IMR-90 (cell line): ENCODE results near the gene SNX3. TPM values are rescaled to one million over a fixed set of nuclear protein-coding genes. Genes with fewer than 3 reads are reported as not detected.

Source experiments
- ATAC-seq: fragments of 200-7000 bp; cut with Tn5 transposase; 2 replicates; pipeline ENCODE4 v1.9.1; 2020; ENCODE audit warnings: low read depth, mild to moderate bottlenecking, moderate library complexity
- BruUV-seq: library from RNA; stranded (reverse); fragments of 400-500 nt; replicated peaks from 2 replicates; lab custom pipeline; 2021; lab: Mats Ljungman, UMichigan
- CTCF ChIA-PET: fragments of 300-600 bp; formaldehyde crosslinking; extraction: SDS; loops from one replicate; lab custom pipeline; 2021; ENCODE audit warnings: antibody characterized with exemption; lab: Yijun Ruan, JAX
- POLR2A ChIA-PET: fragments of 300-600 bp; sonication (Branson Sonifier 250); formaldehyde crosslinking; loops from one replicate; lab custom pipeline; 2022; ENCODE audit warnings: antibody characterized with exemption; ENCODE audit not compliant: unreplicated experiment; lab: Charles Lee
- DNase-seq: peaks from one replicate; pipeline ENCODE4 v3.0.0; 2013
- H2AFZ ChIP-seq: replicated peaks from 2 replicates; pipeline ENCODE3; 2013; ENCODE audit warnings: low read length, mild to moderate bottlenecking; ENCODE audit not compliant: poor library complexity
- H2AK5ac ChIP-seq: 2 replicates; pipeline ENCODE4 v1.6.1; 2013; ENCODE audit warnings: low read depth, low read length, inconsistent platforms
- H2AK9ac ChIP-seq: replicated peaks from 2 replicates; pipeline ENCODE3; 2013; ENCODE audit warnings: mild to moderate bottlenecking, low read depth, low read length, moderate library complexity; ENCODE audit not compliant: poor library complexity
- H2BK120ac ChIP-seq: 2 replicates; pipeline ENCODE4 v1.6.1; 2013; ENCODE audit warnings: low read depth, low read length, inconsistent platforms
- H2BK15ac ChIP-seq: 3 replicates; pipeline ENCODE4 v1.6.1; 2013; ENCODE audit warnings: low read depth, low read length, inconsistent platforms
- H2BK20ac ChIP-seq: 2 replicates; pipeline ENCODE4 v1.6.1; 2013; ENCODE audit warnings: low read depth, mild to moderate bottlenecking, inconsistent platforms, low read length, moderate library complexity
- H2BK5ac ChIP-seq: 2 replicates; pipeline ENCODE4 v1.6.1; 2013; ENCODE audit warnings: mild to moderate bottlenecking, low read depth, low read length, inconsistent platforms; ENCODE audit not compliant: poor library complexity, severe bottlenecking
- H3K14ac ChIP-seq: replicated peaks from 2 replicates; pipeline ENCODE4 v1.6.1; 2013; ENCODE audit warnings: low read depth, low read length, inconsistent platforms
- H3K18ac ChIP-seq: 2 replicates; pipeline ENCODE4 v1.6.1; 2013; ENCODE audit warnings: low read depth, low read length, control low read depth
- H3K23ac ChIP-seq: 2 replicates; pipeline ENCODE4 v1.6.1; 2013; ENCODE audit warnings: low read depth, low read length, inconsistent platforms
- H3K27ac ChIP-seq: 2 replicates; pipeline ENCODE4 v1.5.1; 2013; ENCODE audit warnings: mild to moderate bottlenecking, control low read depth, low read length; ENCODE audit not compliant: insufficient read depth
- H3K27me3 ChIP-seq: 2 replicates; pipeline ENCODE4 v1.6.1; 2013; ENCODE audit warnings: low read length; ENCODE audit not compliant: control insufficient read depth, insufficient read depth
- H3K36me3 ChIP-seq: 2 replicates; pipeline ENCODE4 v1.6.1; 2013; ENCODE audit warnings: low read length, mixed read lengths; ENCODE audit not compliant: control insufficient read depth, insufficient read depth
- H3K4ac ChIP-seq: 2 replicates; pipeline ENCODE4 v1.6.1; 2013; ENCODE audit warnings: low read depth, low read length, inconsistent platforms
- H3K4me1 ChIP-seq: 2 replicates; pipeline ENCODE4 v1.6.1; 2013; ENCODE audit warnings: low read length, mixed read lengths; ENCODE audit not compliant: control insufficient read depth, insufficient read depth
- H3K4me2 ChIP-seq: 2 replicates; pipeline ENCODE4 v1.6.1; 2013; ENCODE audit warnings: low read depth, mild to moderate bottlenecking, control low read depth, low read length, moderate library complexity
- H3K4me3 ChIP-seq: 2 replicates; pipeline ENCODE4 v1.5.1; 2013; ENCODE audit warnings: low read depth, mild to moderate bottlenecking, control low read depth, low read length, moderate library complexity; ENCODE audit not compliant: insufficient read depth
- H3K56ac ChIP-seq: 2 replicates; pipeline ENCODE4 v1.6.1; 2013; ENCODE audit warnings: low read length, inconsistent platforms; ENCODE audit not compliant: insufficient read depth; ENCODE audit errors: extremely low read depth
- H3K79me1 ChIP-seq, 2 experiments: 2 replicates each; pipeline ENCODE4 v1.6.1; 2013; ENCODE audit warnings: low read length in 2 of 2, inconsistent platforms in 1 of 2, low read depth in 1 of 2
- H3K9ac ChIP-seq: 2 replicates; pipeline ENCODE4 v1.6.1; 2013; ENCODE audit warnings: low read depth, low read length, control low read depth
- H3K9me1 ChIP-seq: 2 replicates; pipeline ENCODE4 v1.6.1; 2013; ENCODE audit warnings: low read length, inconsistent platforms; ENCODE audit not compliant: insufficient read depth
- H3K9me3 ChIP-seq: 2 replicates; pipeline ENCODE4 v1.6.1; 2013; ENCODE audit warnings: low read length; ENCODE audit not compliant: control insufficient read depth, insufficient read depth
- H4K20me1 ChIP-seq: 2 replicates; pipeline ENCODE4 v1.6.1; 2013; ENCODE audit warnings: low read length, inconsistent platforms; ENCODE audit not compliant: insufficient read depth
- H4K5ac ChIP-seq: 2 replicates; pipeline ENCODE4 v1.6.1; 2013; ENCODE audit warnings: mild to moderate bottlenecking, low read depth, low read length, control low read depth
- H4K8ac ChIP-seq, 2 experiments: 2 replicates each; pipeline ENCODE4 v1.6.1; 2013; ENCODE audit warnings: low read depth in 2 of 2, low read length in 2 of 2, control low read depth in 1 of 2, inconsistent platforms in 1 of 2
- H4K91ac ChIP-seq: 2 replicates; pipeline ENCODE4 v1.6.1; 2013; ENCODE audit warnings: low read depth, low read length, inconsistent platforms; ENCODE audit not compliant: insufficient read depth
- BHLHE40 ChIP-seq: fragments of 150-350 bp; IDR thresholded peaks from 2 replicates; pipeline ENCODE4 v1.6.1; 2016; ENCODE audit warnings: mild to moderate bottlenecking, low read depth, low read length
- CEBPB ChIP-seq: IDR thresholded peaks from 2 replicates; pipeline ENCODE4 v1.6.1; 2012; ENCODE audit warnings: low read depth, low read length, improper control_type of control experiment
- CHD1 ChIP-seq: IDR thresholded peaks from 2 replicates; pipeline ENCODE4 v1.6.1; 2012; ENCODE audit warnings: low read depth, low read length, improper control_type of control experiment
- FOS ChIP-seq: fragments of 150-350 bp; IDR thresholded peaks from 2 replicates; pipeline ENCODE4 v1.6.1; 2016; ENCODE audit warnings: low read depth, low read length
- MAFK ChIP-seq: IDR thresholded peaks from 2 replicates; pipeline ENCODE4 v1.6.1; 2012; ENCODE audit warnings: low read depth, low read length, improper control_type of control experiment
- MAZ ChIP-seq: IDR thresholded peaks from 2 replicates; pipeline ENCODE4 v1.6.1; 2012; ENCODE audit warnings: low read depth, mild to moderate bottlenecking, low read length, improper control_type of control experiment, moderate library complexity, borderline replicate concordance
- MXI1 ChIP-seq: IDR thresholded peaks from 2 replicates; pipeline ENCODE4 v1.6.1; 2012; ENCODE audit warnings: low read depth, mild to moderate bottlenecking, low read length, moderate library complexity, borderline replicate concordance
- NFE2L2 ChIP-seq: fragments of 150-350 bp; IDR thresholded peaks from 2 replicates; pipeline ENCODE4 v1.6.1; 2016; ENCODE audit warnings: low read depth, mild to moderate bottlenecking, low read length
- RCOR1 ChIP-seq: IDR thresholded peaks from 2 replicates; pipeline ENCODE4 v1.6.1; 2012; ENCODE audit warnings: mild to moderate bottlenecking, low read length, improper control_type of control experiment; ENCODE audit not compliant: insufficient replicate concordance
- RFX5 ChIP-seq: IDR thresholded peaks from 2 replicates; pipeline ENCODE4 v1.8.0; 2012; ENCODE audit warnings: low read depth, mild to moderate bottlenecking, low read length, moderate library complexity
- SMC3 ChIP-seq: fragments of 150-350 bp; IDR thresholded peaks from 2 replicates; pipeline ENCODE4 v1.6.1; 2016; ENCODE audit warnings: low read depth, mild to moderate bottlenecking, antibody characterized with exemption, low read length, moderate library complexity
- WGBS, 2 experiments: methylation state at CpG; one replicate each; pipeline versions ENCODE4 v1.1.5 to v1.1.7; 2013; ENCODE audit warnings: missing lambda C conversion rate in 2 of 2; ENCODE audit not compliant: insufficient read length in 1 of 2; ENCODE audit errors: extremely low coverage in 2 of 2; 5-methylcytosine and 5-hydroxymethylcytosine counted together
- dilution Hi-C: fragments of 300-500 bp; cut with HindIII; formaldehyde crosslinking; loops from one replicate; pipeline ENCODE4 v1.14.3; 2018; ENCODE audit warnings: low sequenced_read_pairs; ENCODE audit not compliant: unreplicated experiment
- in situ Hi-C: fragments of 300-500 bp; cut with MboI; formaldehyde crosslinking; loops from 3 replicates; pipeline ENCODE4 v1.14.3; 2019; ENCODE audit warnings: low sequenced_read_pairs, inconsistent platforms, mixed read lengths
- intact Hi-C: fragments of 100-400 bp; cut with micrococcal nuclease; formaldehyde crosslinking; loops from 2 replicates; pipeline ENCODE4 v1.10.0; 2022
- polyA plus RNA-seq, 3 experiments: library from polyadenylated mRNA; depleted of rRNA; stranded (reverse); fragments of >200 nt; gene quantifications; 2 replicates each; pipeline ENCODE4 v1.2.3, GENCODE V29; 2012; ENCODE audit warnings: low replicate concordance in 1 of 3
- total RNA-seq: library from RNA; depleted of rRNA; stranded (reverse); fragments of >200 nt; gene quantifications from 2 replicates; pipeline ENCODE4 v1.2.3, GENCODE V29; 2012
- TF ChIP-seq, protein P1 (sequence below): fragments of 150-350 bp; IDR thresholded peaks from 2 replicates; pipeline ENCODE4 v1.6.1; 2016; ENCODE audit warnings: low read depth, mild to moderate bottlenecking, low read length, moderate library complexity, borderline replicate concordance

The SNX3 gene
- total and polyA plus RNA-seq, 2 of the 4 experiments (the other 2 are of a cell fraction), result 105 to 159 TPM

DNA sequence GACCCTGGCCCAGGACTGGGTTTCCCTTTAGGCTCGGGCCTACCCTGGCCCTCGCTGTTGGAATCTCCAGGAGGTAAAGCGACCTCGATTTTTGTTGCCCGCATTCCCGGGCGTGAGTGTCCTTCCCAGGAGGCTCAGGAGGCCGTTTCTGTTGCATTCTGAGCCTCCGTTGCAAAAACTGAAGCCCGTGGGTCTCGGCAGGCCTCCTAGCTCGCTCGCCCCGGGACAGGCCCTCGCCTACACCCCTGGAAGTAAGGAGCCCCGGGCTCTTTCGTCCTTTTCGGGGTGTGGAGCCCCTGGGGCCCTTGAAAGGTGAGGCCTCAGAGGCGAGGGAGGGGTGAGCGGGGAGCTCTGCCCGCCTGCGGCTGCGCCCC is 92.8 kb downstream of the SNX3 start:
- 22% methylated on average over 14 of the region's 23 CpGs; no CpG with 5 or more reads in 1 of the 2 experiments for WGBS, 2 experiments
- H2BK120ac ChIP-seq, result no peak overlapping the region
- intact Hi-C loops (no loop called here), in situ Hi-C loops (no loop called here), dilution Hi-C loops (no loop called here)
- no peak overlapping the region for H3K4me3 ChIP-seq
- no peak overlapping the region for H2BK15ac ChIP-seq
- DNase-seq (no peak), ATAC-seq (no peak)
- H2BK20ac ChIP-seq, result no peak overlapping the region
- H3K9me3 ChIP-seq, result peaks cover 9% of the 10 kb centered on the region
- H4K5ac ChIP-seq, result no peak overlapping the region
- no peak overlapping the region for H2BK5ac ChIP-seq
- POLR2A ChIA-PET, result no interaction called here
- H3K27me3 ChIP-seq, result peaks cover 97% of the 10 kb centered on the region
- no peak overlapping the region for H3K56ac ChIP-seq
- no peak overlapping the region for H2AFZ ChIP-seq
- H3K27ac ChIP-seq, result no peak overlapping the region
- BruUV-seq, result no TSS peak
- no peak overlapping the region for H4K91ac ChIP-seq
- no peak overlapping the region for H3K14ac ChIP-seq
- no peaks in the 10 kb centered on the region for H3K36me3 ChIP-seq
- no peak overlapping the region for H3K18ac ChIP-seq
- H3K4ac ChIP-seq, result no peak overlapping the region
- no peak overlapping the region for H3K9ac ChIP-seq
- H3K9me1 ChIP-seq, result no peaks in the 10 kb centered on the region; the same call in 1 of the 2 replicates
- H2AK9ac ChIP-seq, result no peak overlapping the region
- H4K20me1 ChIP-seq, result no peaks in the 10 kb centered on the region; the same call in none of the 2 replicates
- no peaks in the 10 kb centered on the region; the same call in 1 of the 2 replicates for H3K4me1 ChIP-seq
- H3K23ac ChIP-seq, result no peak overlapping the region
- TF ChIP-seq, protein P1, sequence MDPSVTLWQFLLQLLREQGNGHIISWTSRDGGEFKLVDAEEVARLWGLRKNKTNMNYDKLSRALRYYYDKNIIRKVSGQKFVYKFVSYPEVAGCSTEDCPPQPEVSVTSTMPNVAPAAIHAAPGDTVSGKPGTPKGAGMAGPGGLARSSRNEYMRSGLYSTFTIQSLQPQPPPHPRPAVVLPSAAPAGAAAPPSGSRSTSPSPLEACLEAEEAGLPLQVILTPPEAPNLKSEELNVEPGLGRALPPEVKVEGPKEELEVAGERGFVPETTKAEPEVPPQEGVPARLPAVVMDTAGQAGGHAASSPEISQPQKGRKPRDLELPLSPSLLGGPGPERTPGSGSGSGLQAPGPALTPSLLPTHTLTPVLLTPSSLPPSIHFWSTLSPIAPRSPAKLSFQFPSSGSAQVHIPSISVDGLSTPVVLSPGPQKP, result no peak
- TF ChIP-seq SMC3 (no peak), BHLHE40 (no peak), NFE2L2 (no peak), RCOR1 (no peak), CEBPB (no peak), MXI1 (no peak), CHD1 (no peak), MAZ (no peak), FOS (no peak), RFX5 (no peak), MAFK (no peak)
- CTCF ChIA-PET, result interaction anchor here (1.3 kb wide), 1 partner anchor 12 kb away, joined by 3 read pairs; no protein-coding TSS in a partner anchor
- H4K8ac ChIP-seq, result no peak overlapping the region
- H3K4me2 ChIP-seq, result no peak overlapping the region
- H3K79me1 ChIP-seq, result no peaks in the 10 kb centered on the region
- no peak overlapping the region for H2AK5ac ChIP-seq
